ENCODE measurements around the gene C9orf152.

The C9orf152 gene

DNA sequence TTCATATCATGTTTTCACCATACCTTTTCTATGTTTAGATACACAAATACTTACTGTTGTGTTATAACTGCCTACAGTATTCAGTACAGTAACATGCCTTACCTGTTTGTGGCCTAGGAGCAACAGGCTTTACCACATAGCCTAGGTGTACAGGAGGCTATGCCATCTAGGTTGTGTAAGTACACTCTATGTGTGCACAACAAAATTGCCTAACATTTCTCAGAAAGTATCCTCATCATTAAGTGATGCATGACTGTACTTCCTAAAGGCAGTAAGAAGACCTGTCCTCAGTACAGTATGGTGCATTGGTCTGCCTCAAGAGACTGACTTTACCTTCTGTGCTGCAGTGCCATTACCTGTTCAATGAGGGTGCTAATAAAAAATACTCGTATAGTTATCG, 40.4 kb upstream of the C9orf152 start:
- TF ChIP-seq, protein P1, sequence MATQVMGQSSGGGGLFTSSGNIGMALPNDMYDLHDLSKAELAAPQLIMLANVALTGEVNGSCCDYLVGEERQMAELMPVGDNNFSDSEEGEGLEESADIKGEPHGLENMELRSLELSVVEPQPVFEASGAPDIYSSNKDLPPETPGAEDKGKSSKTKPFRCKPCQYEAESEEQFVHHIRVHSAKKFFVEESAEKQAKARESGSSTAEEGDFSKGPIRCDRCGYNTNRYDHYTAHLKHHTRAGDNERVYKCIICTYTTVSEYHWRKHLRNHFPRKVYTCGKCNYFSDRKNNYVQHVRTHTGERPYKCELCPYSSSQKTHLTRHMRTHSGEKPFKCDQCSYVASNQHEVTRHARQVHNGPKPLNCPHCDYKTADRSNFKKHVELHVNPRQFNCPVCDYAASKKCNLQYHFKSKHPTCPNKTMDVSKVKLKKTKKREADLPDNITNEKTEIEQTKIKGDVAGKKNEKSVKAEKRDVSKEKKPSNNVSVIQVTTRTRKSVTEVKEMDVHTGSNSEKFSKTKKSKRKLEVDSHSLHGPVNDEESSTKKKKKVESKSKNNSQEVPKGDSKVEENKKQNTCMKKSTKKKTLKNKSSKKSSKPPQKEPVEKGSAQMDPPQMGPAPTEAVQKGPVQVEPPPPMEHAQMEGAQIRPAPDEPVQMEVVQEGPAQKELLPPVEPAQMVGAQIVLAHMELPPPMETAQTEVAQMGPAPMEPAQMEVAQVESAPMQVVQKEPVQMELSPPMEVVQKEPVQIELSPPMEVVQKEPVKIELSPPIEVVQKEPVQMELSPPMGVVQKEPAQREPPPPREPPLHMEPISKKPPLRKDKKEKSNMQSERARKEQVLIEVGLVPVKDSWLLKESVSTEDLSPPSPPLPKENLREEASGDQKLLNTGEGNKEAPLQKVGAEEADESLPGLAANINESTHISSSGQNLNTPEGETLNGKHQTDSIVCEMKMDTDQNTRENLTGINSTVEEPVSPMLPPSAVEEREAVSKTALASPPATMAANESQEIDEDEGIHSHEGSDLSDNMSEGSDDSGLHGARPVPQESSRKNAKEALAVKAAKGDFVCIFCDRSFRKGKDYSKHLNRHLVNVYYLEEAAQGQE (IDR thresholded peaks at IDR 0.05; ENCODE audit: insufficient replicate concordance, low read depth), result no peak
- no peak for TF ChIP-seq GABPA (IDR thresholded peaks at IDR 0.05; ENCODE audit: low read depth)
- TF ChIP-seq, protein P2, sequence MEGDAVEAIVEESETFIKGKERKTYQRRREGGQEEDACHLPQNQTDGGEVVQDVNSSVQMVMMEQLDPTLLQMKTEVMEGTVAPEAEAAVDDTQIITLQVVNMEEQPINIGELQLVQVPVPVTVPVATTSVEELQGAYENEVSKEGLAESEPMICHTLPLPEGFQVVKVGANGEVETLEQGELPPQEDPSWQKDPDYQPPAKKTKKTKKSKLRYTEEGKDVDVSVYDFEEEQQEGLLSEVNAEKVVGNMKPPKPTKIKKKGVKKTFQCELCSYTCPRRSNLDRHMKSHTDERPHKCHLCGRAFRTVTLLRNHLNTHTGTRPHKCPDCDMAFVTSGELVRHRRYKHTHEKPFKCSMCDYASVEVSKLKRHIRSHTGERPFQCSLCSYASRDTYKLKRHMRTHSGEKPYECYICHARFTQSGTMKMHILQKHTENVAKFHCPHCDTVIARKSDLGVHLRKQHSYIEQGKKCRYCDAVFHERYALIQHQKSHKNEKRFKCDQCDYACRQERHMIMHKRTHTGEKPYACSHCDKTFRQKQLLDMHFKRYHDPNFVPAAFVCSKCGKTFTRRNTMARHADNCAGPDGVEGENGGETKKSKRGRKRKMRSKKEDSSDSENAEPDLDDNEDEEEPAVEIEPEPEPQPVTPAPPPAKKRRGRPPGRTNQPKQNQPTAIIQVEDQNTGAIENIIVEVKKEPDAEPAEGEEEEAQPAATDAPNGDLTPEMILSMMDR (IDR thresholded peaks at IDR 0.05; ENCODE audit: insufficient read depth, low read length), result no peak
- TF ChIP-seq POLR2AphosphoS5 (IDR thresholded peaks at IDR 0.05; ENCODE audit: low read depth), result no peak
- TF ChIP-seq SPI1 (IDR thresholded peaks at IDR 0.05; ENCODE audit: borderline replicate concordance, low read depth), result no peak
- Histone ChIP-seq H3K4me3 (replicated peaks; ENCODE audit: insufficient read depth, low read length) (no peak overlapping the region), H3K27ac (replicated peaks) (no peak overlapping the region), H3K27me3 (ENCODE audit: insufficient read depth, poor library complexity, severe bottlenecking) (no peaks in the 10 kb centered on the region)
- peak in 1 of 2 experiments; percentile 66 for DNase-seq (ENCODE audit: low read depth in 1 of 2, low spot score in 1 of 2)

DNA sequence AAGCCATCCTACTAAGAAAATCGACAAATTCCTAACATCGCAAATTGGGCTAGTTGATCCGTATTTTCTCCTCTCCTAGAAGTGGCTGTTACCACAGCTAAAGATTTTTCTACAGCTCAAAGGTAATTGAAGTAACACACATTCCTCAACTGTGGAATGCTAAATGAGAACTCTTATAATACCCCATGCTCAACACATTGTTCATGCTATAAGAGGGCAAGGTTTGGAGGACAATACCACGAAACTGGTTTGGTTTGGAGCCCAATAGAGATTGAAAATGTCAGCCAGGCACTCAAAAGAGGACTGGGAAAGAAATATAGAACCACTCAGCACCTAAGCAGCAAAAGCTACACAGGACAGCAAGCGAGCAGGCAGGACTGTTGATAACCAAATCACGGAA, 38.3 kb upstream of the C9orf152 start:
- H3K27me3 ChIP-seq (ENCODE audit: insufficient read depth, poor library complexity, severe bottlenecking), result no peaks in the 10 kb centered on the region
- H3K27ac ChIP-seq (replicated peaks), result no peak overlapping the region
- DNase-seq (ENCODE audit: low read depth in 1 of 2, low spot score in 1 of 2), result no peak
- H3K4me3 ChIP-seq (replicated peaks; ENCODE audit: insufficient read depth, low read length), result no peak overlapping the region
- no peak for TF ChIP-seq GABPA (IDR thresholded peaks at IDR 0.05; ENCODE audit: low read depth)
- TF ChIP-seq POLR2AphosphoS5 (IDR thresholded peaks at IDR 0.05; ENCODE audit: low read depth), result no peak
- TF ChIP-seq, protein P1 (IDR thresholded peaks at IDR 0.05; ENCODE audit: insufficient replicate concordance, low read depth), result no peak
- TF ChIP-seq SPI1 (IDR thresholded peaks at IDR 0.05; ENCODE audit: borderline replicate concordance, low read depth), result no peak
- TF ChIP-seq, protein P2 (IDR thresholded peaks at IDR 0.05; ENCODE audit: insufficient read depth, low read length), result no peak

DNA sequence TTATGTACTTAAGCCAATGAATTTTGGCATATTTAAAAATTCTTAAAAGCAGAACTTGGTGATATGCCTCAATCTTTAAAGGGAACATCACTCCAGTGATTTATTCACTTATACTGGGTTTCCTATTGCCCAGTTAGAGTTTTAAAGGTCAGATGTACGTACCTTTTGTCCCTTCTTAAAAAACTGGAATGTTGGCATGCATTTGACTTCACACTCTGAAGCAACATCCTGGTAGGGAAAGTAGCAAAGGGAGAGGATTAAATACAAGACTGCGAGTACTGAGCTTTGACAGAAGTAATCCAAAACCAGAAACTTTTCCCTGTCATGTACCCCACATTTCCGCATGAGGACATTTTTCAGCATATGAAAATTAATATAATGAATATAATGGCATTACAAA, 36.7 kb upstream of the C9orf152 start:
- TF ChIP-seq, protein P1 (IDR thresholded peaks at IDR 0.05; ENCODE audit: insufficient replicate concordance, low read depth), result no peak
- TF ChIP-seq, protein P2 (IDR thresholded peaks at IDR 0.05; ENCODE audit: insufficient read depth, low read length), result no peak
- TF ChIP-seq SPI1 (IDR thresholded peaks at IDR 0.05; ENCODE audit: borderline replicate concordance, low read depth) (no peak), POLR2AphosphoS5 (IDR thresholded peaks at IDR 0.05; ENCODE audit: low read depth) (no peak), GABPA (IDR thresholded peaks at IDR 0.05; ENCODE audit: low read depth) (no peak)
- DNase-seq (ENCODE audit: low read depth in 1 of 2, low spot score in 1 of 2), result no peak
- H3K27ac ChIP-seq (replicated peaks), result no peak overlapping the region
- no peak overlapping the region for H3K4me3 ChIP-seq (replicated peaks; ENCODE audit: insufficient read depth, low read length)
- no peaks in the 10 kb centered on the region for H3K27me3 ChIP-seq (ENCODE audit: insufficient read depth, poor library complexity, severe bottlenecking)

Data from HL-60 (cell line).